SHP77 (cell line): ENCODE measurements around the gene SCUBE1.

ENCODE experiments used
- DNase-seq, 2 experiments: peaks; one replicate each; lab custom pipeline; 2025; lab: John Stamatoyannopoulos, UW

SCUBE1 gene

DNA sequence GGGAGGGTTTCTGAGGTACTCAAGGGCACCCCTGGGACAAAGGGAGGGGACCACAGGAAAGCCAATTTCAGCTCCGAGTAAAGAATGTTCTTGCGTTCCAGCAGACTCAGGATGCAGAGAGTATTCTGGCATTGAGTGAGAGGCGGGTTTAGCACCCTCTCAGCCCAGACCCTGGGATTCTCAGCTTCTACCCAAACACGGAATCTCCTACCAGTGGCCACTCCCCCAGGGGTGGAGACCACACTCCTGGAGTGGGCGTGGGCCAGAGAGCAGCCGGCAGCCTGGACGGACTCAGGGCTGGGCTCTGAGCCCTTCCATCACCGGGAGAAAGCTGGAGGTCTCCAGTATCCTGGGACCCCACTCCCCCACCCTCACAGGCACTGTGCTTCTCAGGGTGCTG lies 130.1 kb downstream of the SCUBE1 start:
- DNase-seq: no peak

DNA sequence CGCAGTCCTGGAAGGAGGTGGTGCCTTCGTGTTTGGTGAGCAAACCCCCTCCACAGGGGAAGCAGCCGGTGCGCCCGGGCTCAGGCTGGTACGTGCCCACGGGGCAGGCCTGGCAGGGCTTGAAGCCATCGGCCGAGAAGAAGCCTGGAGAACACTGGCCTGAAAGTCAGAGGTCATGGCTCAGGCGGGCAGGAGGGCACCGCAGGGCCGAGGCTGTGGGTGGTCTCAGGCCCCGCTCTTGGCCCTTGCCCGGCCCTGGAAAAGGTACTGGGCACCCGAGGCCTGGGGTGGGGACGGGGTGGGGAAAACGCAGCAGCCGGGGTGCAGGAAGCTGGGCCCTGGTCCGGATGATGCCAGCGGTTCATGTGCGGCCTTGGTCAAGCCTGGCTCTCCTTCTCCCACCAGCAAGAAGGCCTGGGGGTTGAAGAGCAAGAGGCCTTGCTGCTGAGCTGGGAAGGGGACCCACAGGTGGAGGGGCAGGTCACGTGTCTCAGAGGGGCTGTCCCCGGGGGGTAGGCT lies 130.7 kb downstream of the SCUBE1 start:
- no peak for DNase-seq

DNA sequence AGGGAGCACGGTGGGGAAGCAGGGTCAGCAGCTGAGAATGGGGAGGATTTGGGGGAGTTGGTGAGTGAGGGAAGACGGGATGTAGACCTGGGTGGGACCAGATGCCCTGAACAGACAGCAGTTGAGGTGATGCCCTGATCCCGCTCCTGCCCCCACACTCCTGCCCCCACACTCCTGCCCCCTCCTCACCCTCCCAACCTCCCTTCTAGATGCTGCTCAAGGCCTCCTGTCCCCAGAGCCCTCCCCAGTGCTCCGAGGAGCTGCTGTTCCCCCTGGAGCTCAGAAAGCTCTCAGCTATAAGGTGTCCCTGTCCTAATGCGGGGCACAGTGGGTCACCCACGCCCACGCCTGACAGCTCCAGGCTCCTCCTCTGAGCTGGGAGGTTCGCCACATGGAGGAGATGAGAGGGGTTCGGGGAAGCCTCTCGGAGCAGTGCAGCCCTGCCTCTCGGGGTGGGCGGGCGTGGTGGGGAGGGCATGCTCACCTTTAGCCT lies 131.2 kb downstream of the SCUBE1 start:
- no peak for DNase-seq

DNA sequence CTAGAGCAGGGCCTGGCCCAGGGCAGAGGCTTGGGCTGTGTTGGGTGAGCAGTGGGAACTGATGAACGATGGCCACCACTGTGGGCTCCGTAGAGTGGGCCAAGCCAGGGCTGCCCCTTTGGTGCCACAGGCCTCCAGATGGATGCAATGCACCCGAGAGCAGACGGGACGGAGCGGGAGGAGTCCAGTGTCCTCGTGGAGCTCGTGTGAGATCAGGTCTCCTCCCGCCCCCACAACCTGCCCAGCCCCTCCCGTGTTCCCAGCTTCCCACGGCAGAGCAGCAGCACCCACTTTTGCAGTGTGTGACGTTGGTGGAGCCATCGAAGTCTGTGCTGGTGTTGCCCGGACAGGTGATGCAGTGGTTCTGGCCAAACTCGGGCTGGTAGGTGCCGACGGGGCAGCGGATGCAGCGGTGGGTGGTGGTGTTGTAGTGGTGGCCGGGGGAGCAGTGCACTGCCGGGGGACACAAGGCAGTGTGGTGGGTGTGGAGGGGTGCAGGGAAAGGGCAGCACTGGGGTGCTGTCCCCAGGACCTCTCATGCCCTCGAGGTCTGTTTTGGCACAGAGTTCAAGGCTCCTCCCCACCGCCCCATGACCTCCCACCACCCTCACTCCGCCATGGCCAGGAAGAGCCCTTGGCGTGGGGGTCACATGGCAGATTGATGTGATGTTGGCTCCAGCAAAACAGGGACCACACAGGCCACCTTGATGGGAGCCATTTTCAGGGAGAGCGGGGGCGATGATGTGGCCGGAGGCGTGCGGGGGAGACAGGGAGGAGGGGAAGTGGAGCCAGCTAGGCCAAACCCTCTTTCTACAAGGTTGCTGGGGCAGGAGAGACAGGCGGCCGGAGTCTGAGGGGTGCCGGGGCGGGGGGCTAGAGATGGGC lies 132.3 kb downstream of the SCUBE1 start:
- no peak for DNase-seq

DNA sequence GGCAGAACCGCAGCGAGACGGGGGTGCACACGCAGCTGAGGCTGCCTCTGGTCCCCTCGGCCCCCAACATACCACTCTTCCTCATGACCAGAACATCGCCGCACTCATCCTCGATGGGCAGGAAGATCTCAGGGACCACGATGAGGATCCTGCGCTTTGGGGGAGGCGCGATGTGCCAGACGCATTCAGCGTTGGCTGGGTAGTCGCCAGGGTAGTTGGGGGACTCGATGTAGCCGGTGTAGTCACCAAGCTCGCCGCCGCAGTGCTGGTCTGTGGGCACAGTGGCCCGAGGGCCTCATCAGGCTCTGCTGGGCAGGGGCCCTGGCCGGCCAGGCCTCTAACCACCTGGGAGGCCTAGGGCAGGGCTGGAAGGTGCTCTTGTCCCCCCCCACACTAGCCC lies 133.2 kb downstream of the SCUBE1 start:
- DNase-seq: no peak

DNA sequence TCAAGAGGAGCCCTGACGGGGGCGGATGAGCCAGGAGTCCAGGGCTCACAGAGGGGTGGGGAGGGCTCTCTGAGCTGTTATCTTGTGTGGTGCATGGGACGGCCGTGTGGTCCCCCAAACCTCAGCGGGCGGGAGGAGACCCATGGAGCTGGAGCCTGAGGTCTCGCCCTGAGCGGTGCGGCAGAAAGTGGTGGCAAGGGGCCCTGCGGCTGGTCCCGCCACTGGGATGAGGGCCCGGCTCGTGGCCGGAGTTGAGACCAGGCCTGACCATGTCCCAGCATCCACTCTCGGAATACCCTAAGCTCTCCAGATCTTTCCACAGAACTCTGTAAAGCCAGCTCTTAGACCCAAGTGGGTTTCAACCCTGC lies 133.7 kb downstream of the SCUBE1 start:
- no peak for DNase-seq

DNA sequence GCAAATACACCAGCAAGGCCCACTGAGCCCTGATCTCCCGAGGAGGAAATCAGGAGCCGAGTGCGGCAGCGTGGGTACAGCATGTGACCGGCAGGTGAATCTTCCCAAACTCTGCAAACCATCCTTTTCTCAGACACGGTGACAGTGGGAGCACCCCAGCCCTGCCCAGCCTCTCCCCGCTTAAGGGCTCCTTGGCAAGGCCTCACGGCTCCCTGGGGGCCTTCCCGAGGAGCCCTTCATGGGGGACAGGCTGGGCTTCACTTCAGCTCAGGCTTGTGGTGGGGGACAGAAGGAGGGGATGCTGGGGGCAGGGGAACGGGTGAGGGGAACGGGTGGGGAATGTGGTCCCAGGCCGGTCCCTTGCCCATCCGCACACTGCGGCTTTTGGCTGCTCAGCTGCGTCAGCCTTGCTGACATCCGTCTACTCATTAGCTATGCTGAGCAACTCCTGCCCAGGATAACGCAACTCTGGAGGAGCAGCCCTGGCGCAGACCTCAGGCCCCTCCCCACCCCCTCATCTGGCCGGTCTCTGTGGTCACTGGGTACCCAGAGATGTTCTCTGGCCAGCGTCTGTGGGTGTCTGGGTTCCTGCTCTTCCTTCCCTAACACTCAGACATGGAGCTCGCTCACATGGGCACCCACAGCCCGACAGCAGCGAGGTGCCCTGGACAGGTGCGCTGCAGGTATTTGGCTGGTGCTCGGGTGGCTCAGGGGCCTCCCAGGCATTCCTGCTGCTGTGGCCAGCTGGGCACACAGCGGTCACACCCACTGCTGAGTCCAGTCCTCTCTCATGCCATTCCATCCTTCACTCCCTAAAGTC lies 134.3 kb downstream of the SCUBE1 start:
- DNase-seq: no peak

DNA sequence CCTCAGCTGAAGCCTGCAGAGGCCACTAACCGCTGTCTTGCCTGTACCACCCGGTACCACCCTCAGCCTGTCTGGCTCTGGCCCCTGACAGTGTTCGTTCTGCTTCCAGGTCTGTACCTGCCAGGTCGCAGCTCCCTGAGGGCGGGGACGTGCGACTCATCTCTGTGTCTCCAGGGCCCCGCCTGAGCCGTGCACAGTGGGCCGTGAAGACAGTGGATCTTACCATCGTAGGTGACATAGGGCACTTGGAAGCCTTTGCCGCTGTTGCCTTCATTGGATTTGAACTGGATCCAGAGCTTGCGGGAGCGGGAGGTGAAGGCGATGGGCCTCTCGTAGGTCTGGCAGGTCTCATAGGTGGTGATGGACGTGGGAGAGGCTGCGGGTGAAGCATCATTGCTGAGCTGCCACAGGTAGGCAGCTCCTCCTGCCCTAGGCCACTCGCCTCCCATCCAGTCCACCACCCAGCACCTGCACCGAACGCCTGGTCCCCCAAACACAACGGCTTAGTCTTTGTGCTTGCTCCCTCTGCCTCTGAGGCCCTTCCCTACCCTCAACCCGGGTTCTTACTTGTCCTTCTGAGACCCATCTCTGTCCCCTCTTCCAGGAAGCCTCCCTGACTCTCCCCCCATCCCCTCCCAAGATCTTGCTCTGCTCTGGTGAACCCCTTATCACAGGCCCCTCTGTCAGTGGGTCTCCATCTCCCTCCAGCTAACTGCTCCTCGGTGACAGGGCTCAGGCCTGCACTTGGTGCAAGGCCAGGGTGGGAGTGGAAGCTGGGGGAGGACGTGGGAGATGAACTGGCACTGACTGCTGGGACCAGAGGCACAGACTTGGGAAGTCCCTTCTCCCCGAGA lies 135.1 kb downstream of the SCUBE1 start:
- no peak for DNase-seq

DNA sequence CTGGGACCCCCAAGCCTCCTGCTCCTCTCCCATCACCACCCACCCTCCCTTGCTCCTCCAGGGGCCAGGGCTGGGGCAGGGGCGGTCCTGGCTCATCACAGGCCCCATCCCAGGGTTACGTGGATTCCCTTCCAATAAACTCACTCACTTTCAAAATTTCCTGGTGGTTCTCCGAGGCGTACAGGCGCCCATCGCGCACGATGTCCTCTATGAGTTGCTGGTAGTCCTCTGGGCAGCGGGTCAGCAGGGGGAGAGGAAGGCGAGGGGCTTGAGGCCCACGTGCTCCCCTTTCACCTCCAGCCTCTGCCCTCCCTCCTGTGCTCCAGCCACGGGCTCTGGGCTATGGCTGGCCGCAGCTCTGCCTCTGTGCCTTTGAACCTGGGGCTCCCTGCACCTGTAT lies 135.8 kb downstream of the SCUBE1 start:
- no peak for DNase-seq

DNA sequence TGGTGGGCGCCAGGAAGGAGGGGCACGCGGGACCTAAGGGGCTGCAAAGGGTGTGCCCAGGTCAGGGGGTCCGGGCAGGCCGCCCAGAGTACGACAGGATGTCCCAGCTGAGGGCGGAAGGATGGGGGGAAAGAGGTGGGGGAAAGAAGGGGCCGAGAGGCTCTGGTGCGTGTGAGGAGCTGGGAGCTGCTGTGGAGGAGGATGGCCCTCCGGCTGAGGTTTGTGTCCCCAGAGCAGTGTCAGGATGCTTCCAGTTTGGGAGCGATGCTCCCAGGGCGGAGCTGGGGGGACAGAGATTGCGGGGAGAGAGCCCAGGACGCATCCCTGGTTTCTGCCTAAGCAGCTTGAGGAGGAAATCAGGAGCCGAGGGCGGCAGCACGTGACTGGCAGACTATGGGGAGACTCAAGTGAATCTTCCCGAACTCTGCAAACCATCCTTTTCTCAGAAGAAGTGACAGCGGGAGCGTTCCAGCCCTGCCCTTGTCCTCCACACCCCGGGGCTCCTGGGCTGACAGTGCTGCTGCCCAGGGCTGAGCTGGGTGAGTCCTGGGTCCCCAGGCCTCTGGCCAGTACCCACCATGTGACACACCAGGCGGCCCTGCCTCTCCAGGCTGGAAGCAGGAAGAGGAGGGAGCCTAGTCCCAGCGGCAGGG lies 136.5 kb downstream of the SCUBE1 start:
- DNase-seq: no peak

DNA sequence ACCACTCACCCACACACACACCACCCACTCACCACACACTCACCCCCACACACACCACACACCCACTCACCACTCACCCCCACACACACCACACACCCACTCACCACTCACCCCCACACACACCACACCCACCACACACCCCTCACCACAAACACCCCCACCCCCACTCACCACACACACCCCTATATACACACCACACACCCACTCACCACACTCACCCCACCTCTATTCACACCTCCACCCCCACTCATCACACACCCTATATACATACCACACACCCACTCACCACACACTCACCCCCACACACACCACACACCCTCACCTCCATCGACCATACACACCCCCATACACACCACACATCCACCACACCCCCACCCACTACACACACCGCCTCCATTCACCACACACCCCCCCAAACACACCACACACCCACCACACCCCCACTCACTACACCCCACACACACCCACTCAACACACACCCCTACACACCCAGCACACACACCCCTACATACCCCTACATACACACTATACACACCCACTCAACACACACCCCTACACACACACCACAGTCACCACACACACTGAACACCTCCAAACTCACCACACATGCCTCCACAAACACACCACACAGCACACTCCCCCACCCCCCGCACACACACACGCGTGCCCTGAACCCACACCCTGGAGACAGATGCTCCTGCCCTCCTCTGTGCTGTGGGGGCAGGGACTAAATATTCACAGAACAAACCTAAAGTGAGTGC lies 137.2 kb downstream of the SCUBE1 start:
- no peak for DNase-seq

DNA sequence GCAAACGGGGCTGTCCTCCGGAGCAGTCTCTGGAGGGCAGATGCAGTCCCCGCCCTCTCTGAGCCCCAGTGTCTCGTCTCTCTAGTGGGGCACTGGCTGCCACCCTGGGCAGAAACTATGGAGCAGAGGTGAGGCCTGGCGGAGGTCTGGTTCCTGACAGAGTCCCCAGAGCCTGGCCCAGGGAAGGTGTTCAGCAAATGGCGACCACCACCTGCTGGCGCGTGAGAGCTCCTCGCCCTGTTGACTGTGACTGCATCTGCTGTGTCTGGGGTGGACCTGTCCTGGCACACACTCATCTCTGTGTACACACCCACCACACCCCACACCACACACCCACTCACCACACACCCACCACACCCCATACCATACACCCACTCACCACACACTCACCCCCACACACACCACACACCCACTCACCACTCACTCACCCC lies 137.9 kb downstream of the SCUBE1 start:
- no peak for DNase-seq

DNA sequence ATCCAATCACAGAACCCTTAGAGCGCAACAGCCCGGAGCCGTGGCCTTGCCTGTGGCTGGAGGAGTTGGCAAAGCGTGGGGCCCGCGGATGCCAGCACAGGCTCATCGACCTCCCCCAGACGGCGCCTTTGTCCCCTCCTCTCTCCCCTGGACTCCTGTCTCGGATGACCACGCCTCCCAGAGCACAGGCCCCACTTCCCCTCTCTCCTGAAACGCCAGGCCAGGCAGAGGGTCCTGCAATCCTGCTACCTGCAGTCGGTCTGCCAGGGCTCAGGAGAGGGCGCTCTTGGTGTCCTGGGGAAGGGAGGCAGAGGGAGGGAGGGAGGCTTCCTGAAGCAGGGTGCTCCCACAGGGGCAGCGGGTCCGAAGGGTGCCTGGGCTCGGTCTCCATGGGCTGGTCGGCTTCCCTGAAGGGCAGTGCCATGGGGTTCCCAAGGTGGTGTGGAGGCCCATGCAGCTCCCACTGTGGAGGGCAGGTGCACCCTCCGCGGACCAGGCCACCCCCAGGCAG lies 139.6 kb downstream of the SCUBE1 start:
- no peak for DNase-seq

DNA sequence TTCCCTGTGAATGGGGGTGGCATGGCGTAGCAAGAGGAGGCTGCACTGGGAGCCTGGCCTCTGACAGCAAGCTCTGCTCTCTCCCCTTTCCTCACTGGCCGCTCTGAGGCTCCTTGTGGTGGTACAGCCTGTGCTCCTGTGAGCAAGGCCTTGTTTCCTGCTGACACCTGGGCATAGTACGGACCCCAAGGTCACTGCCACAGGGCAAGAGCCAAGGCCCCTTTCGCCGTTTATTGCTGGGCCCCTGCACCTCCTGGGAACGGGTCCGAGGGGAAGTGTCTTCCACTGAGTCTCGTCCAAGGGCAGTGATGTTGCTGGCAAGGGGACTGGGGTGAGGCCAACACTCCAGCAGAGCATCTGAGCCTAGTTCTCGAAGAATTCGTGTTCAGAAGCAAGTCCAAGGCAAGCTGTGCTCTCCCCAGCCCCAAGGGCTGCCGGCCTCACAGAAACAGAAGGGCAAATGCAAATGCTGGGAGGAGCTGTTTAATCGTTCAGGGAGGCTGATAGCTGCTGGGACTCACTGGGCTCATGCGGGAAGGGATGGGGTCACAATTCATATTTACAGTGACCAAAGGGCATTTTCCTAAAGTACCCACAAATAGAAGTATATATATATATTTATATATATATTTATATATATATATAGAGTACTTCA lies 140.3 kb downstream of the SCUBE1 start:
- no peak for DNase-seq

DNA sequence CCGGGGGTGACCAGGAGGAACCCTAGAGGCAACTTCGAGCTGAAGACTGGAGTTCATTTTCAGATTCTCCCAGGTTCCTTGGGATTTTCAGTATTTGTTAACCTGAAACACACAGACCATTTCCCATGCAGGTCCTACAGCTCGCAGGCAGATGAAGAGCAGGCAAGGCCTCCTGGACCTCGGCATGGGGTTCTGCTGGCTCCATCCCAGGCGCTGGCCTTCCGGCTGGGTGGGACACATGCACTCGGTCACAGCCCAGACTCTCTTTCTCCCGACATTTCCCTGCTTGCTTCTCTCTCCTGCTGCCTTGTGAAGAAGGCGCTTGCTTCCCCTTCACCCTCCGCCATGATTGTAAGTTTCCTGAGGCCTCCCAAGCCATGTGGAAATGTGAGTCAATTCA lies 140.8 kb downstream of the SCUBE1 start:
- DNase-seq: no peak

DNA sequence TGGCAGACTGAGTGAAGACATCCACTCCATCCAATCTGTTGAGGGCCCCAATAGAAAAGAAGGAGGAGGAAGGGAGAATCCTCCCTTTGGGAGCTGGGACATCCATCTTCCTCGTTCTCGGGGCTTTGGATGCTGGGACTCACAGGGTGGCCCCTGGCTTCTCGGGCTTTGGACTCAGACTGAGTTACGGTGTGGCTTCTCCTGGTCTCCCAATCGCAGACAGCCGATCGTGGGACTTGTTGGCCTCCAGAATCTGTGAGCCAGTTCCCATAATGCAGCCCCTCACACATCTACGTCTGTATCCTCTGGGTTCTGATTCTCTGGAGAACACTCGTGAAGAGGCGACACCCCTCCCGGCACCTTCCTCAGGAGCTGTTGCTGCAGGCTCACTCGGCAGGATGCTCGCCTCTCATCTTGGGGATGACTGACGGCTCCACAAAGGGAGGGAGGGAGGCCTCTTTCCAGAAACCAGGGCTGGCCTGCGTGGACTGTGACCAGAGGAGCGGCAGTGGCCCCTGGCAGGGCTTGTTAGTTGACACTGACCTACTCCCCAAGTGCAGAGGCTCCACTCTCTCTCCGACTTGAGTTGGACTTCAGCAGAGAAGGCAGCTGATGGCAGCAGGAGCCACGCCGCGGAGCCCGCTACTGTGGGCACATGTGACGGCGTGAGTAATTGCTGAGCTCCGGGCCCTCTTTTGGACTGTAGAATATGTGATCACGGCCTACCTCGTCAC lies 141.5 kb downstream of the SCUBE1 start:
- DNase-seq: no peak

DNA sequence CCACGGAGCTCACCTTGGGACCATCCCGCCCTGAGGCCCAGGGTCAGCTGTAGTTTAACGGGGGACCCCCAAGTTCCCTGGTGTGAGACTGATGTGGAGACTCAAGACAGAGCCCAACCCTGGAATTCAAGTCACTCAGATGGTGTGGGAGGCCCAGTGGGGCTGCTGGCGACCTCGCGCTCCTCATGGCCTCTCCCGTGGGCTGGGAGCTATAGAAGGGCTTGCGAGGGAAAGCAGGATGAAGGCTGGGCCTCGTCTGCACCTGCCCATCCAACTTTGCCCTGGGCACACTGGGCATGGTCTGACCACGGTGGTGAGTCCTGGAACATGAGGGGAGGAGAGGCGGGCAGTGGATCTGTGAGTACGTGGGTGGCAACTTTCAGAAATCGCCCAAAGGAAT lies 142.6 kb downstream of the SCUBE1 start:
- no peak for DNase-seq

DNA sequence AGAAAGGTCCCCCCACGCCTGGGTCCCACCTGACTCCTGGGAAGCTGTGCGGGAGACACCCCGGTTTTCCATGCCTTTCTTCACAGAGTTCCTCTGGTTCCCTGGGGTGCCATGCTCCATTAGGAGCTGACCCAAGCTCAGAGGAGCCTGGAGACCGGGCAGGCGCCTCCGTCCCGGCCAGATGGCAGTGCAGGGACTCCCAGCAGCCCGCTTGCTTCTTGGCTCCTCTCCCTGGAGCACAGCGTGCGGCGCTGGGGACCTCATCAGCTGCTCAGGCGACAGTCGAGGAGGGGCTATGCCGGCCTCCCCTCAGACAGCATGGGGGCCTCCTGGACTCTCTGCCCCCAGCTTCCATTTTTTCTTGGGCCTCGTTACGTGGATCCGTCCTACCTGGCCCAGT lies 143.1 kb downstream of the SCUBE1 start:
- DNase-seq: no peak

DNA sequence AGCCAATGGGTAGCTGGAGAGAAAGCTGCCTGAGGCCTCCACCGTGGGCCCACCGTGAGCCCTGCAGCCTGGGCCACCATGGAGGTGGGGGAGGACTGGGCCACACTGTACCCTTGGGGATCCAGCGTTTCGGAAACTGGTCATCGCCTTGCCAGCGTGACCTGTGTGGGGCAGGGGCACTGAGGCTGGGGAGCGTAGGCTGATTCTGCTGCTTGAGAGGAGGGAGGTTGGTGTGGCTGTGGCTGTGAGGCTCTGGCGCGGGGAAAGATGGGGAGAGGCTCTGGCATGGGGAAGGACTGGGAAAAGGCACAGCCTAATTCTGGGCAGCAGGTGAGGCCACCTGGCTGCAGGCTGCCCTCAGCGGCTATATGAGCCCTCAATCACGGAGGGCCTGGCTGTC lies 143.6 kb downstream of the SCUBE1 start:
- DNase-seq: no peak
